Activated CD4-positive, alpha-beta T cell treated with anti-CD3 and anti-CD28 coated beads for 48 hours (primary cell): ENCODE data around the gene NOL6.
A peak's percentile ranks its signal among the peaks of the same experiment; 100 is the strongest.
"Not testable (repeated sequence)": the region's sequence is repeated elsewhere in the genome, so short reads cannot be mapped to it uniquely, and the experiment has no call there.

ENCODE experiments used
- DNase-seq: peaks from one replicate; pipeline ENCODE4 v3.0.0-alpha.2; 2020

NOL6 gene

DNA sequence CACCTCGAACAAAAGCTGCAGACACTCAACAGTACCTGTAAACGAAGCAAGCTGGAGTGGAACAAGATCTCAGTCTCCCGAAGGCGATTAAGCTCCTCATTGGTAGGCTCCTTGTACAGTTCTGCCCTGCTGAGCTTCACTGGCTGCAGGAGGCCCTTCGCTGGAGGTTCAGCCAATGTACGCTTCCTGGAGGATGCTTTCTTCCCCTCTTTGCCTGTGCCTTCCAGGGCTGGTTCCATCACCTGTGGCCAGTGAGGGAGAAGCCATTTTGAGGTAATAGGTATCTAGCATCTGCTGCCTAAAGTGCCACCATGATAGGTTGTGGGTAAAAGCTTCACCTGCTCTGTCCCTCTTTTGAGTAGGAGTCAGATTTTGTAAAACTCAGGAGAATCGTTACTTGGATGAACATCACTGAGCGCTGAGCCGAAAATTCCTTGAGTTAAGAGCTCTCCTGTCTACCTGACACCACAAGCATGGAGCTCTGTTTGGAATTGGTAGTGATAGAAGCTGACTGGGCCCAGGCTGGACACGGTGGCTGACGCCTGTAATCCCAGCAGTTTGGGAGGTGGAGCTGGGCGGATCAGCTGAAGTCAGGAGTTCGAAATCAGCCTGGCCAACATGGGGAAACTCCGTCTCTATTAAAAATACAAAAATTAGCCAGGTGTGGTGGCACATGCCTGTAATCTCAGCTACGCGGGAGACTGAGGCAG is 1.4 kb downstream of the NOL6 start:
- DNase-seq = no peak

DNA sequence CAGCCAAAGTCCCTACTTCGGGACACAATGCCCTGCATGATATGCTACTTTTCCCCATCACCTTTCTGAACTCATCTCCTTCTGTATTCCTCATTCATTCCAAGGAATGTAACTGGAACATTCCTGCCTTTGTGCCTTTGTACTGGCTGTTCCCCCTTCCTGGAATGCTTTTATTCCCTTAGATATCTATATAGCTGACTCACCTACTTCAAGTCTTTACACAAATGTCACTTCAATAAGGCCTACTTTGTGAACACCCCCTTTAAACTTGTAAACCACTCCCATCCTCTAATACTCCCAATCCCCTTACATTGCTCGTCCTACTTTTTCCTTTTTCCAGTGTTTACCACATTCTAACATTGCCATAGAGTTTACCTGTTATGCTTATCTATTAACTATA is 2.4 kb downstream of the NOL6 start:
- DNase-seq = no peak

DNA sequence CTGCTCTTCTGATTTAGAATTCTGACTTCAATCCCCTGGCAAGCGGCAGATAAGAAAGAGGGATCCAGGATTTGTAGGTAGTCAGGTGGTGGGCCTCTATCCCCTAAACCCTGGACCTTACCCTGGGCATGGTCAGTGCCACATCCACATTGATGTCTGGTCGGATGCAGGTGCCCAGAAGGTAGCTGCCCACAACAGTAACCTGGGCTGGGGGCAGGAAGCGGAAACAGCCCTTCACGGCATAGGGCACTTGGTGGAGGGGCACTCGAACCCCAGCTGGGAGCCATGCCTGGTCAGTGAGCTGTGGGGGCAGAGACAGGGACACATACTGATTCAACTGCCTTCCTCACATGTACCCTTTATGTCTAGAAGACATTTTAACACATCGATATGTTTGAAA is 3.8 kb downstream of the NOL6 start:
- DNase-seq = no peak

DNA sequence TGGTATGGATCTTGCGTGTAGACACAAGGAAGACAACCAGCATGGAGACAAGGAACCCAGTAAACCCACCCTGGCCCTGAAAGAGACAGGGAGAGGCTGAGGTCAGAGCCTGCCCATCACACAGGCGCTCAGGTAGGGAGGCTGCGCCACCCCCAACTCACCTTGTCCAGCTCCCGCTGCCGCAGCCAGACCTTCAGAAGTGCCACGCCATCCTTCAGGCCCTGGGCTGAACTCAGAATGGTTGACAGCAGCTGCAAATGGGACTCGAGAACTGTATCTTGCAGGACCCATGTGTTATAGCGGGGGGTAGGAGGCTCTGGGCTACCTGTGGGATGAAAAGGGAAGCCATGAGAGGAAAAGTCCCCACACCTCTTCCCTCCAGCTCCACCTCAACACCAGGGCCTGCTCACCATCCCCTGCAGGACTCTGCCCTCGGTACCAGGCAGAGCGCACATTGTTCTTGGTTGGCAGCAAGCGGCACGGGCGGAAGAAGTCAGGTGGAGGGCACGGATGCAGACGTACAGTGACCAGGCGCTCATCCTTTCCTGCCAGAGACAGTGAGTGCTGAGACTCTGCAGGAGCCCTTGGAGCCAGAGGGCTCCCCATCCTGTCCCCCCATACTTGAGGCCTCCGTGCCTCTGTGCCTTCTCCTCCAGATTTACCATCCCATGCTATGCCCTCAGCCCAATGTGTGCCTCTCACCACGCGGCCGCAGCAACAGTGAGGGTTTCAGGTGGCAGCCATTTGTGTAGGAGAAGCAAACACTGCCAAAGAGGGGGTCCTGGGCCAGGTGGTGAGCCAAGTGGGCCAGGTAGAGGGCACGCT is 4.7 kb downstream of the NOL6 start:
- peak; percentile 1 for DNase-seq

DNA sequence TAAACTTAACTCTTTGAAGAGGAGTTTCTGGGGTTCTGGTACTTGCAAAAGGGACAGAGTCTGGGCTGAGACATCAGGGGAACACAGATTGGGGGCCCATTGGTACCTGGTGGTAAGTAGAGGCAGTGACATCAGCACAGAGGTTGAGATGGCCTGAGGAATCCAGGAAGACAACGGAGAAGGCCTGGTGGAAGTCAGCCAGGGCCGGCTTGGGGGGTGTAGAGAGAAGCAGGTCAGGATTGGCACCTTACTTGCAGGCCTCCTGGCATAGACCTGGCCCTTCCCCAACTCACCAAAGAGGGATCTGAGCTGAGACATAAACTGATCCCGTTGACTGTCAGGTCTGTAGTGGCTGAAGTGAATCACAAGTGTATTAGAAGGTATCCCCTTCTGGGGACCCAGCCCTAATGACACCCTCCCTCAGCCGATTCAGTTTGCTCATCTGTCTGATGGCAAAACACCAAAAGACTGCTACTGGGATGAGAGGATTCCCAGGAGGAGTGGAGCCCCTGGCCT is 5.5 kb downstream of the NOL6 start:
- DNase-seq = no peak

DNA sequence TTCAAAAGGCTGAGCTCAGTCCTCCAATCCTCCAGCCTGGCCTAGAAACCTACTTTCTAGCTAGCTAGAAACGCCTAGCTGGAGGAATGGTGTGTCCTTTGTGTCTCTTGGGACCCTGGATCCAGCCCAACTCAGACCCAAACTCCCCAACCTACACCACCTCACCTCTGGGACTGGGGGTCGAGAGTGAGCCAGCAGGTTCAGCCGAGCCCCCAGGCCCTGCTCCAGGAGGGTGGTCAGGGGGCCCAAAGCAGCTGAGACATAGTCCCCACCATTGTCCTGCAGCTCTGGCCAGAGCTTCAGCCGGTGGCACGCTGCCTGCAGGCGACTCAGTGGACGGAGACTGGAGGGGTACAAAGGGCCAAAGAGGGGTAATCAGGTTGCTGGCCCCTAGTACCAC is 6.2 kb downstream of the NOL6 start:
- peak; percentile 1 for DNase-seq

DNA sequence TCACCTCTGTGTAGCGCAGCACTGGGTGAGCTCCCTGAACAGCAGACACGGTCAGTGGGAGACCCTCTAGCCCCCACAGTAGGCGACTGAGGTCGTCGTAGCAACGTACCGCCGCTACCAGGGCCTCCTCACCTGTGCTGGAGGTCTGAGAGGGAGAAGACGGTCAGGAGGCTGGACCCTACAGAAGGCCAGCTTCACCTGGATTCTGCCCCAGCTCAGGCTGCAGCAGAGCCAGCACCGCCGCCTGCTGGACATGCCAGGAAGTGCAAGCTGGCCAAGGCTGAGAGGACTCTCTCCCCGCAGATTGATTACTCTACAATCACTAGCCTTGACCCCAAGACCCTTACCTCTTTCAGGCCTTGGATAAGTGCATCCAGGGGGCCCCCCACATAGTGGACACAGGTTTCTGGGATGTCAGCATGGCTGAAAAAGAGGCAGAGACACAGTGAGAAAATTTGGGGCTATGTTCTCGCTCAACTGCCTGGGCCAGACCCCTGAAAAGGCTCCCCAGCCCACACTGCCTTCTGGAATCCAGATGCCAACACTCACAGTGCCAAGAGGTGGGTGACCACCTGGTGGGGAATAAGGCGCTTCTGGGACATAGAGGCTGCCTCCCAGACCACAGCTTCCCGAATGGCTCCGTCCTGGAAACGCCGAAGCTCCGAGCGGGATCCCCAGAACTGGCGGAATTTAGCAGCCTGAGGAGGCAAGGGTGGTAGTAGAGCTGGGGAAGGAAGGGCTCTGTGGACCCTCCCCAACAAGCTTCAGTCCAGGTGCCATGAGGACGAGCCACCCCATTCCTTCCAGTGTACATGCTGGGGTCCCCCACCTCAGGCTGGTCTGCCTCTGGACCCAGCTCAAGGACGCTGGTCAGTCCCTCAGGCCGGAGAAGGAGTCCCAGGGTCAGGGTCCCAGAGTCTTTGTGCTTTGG is 6.9 kb downstream of the NOL6 start:
- peak; percentile 81 for DNase-seq

DNA sequence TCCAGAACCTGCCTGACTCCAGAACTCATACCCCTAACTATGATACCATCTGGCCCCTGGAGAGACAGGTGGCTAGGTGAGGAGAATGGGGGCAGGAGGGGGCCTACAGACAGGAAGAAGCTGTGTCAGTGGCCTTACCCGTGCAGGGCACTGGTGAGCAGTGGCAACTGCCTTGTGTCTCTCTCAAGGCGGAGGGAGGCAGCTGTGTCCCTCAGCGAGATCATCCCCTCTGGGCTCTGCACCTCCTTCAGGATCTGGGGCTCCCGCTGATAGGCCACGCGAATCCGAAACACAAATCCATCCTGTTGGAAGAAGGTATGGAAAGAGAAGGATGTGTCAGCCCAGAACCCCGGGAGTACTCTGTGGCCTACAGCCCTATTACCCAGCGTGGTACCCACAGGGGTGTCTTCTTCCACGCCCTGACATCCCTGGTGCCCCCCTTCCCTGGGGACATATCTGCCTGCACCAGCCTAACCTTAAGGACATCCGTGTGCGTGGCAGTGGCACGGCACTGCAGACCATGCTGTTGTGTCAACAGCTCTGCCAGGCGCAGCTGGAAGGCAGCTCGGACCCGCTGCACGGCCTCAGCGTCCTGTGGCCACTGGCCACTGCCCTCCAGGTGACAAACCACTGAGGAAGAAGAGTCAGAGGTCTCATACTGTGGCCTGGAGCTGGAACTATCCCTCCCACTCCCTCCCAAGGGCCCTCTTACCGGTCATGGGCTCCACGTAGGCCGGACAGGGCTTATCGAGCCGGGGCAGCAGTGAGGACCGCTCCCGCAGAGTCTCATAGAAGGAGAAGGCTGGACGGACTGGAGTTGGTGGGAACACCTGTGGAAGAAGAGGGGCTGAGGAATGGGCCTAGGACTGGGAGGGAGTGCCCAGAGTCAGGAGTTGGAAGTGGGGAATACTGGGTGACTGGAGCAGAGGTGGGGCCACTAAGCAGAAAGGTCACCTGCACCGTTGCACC is 7.8 kb downstream of the NOL6 start:
- no peak for DNase-seq

DNA sequence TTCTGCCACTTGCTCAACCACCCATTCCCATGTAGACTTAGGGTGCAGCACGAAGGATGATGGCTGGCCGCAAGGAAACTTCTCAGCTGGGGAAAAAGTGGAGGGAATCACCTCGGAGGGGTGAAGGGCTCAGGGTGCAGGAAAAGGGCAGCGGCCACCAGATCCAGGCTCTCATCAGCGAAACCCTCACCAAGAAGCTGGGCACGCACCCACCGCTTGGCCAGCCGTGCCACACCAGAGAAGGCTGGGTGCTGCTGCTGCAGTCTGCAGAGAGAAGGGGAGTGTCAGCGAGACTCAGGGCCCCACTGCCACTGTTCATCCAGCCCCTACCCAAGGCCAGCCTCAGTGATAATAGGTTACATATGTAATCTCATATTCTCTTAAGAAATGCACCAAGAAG is 8.6 kb downstream of the NOL6 start:
- no peak for DNase-seq

DNA sequence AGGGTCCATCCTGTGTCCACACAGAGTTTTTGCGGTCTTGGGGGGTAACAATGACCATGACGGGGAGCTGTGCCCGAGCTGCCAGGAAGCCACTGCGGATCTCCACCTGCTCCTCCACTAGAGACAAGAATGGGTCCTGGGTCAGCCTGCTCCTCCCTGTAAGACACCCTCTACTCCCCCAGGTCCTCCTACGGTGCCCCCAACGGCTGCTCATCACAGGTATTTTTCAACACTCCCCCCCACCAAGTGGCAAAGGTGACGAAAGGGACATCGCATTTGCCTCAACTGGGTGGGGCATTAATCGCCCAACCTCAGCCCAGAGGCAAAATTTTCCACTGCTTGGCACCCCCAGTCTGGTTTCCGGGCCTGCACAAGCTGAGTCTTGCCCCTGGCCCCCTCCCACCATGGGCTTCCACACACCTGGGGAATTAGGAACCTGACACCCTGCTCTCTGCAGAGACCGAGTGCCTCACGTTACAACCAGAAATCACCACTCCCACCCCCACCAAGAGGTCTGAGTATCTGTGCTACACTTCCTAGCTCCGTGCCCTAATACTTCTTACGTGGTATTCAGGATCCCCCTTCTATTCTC is 9.6 kb downstream of the NOL6 start:
- no peak for DNase-seq

DNA sequence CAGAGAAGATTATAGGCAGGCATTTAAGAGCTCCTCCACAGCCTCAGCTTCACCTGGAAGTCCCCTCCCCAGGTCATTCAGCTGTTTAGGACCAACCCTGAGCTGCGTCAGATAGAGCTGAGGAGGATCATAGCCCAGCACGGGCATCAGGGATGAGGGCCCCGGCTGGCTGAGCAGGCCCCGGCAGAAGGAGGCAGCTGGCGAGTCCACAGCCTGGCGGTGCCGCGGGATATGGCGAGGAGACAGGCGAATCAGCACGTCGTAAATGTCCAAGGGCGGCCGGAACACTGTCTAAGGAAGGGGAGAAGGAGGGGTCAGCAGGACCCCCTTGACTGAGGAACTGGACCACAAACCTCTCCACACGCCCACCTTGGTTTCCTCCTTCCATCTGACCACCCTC is 10.6 kb downstream of the NOL6 start:
- DNase-seq = no peak

DNA sequence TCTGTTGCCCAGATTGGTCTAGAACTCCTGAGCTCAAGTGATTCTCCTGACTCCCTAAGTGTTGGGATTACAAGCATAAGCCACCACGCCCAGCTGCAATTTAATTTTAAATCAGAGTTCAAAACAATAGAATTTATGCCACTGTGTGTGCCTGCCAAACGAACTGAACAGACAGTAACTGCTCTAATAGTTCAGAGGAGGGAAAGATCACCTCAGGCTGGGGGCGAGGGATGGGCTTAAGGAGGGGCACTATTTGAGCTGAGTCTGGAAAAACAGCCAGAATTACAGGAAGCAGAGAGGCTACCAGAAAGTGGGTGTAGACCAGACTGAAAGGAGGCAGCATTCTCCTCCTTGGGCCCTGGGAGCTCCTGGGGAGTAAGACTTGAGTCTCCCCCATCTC is 12.2 kb downstream of the NOL6 start:
- no peak for DNase-seq

DNA sequence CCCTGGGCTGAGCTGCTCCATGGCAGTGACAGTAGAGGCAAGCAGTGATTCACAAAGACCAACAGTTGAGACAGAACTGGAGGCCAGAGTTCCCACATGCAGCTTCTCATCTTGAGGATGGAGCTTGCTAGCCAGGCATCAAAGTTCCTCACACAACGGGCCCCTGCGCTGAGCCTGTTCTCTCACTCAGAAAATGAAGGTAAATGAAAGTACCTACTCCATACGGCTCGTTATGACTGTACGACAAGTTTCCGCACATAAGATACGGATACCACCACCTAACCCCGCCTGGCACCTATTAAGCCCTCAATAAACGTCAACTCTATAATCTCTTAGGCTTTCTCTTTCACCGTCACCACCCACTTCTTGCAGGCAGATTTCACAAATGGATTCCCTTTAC is 12.9 kb downstream of the NOL6 start:
- DNase-seq = no peak

DNA sequence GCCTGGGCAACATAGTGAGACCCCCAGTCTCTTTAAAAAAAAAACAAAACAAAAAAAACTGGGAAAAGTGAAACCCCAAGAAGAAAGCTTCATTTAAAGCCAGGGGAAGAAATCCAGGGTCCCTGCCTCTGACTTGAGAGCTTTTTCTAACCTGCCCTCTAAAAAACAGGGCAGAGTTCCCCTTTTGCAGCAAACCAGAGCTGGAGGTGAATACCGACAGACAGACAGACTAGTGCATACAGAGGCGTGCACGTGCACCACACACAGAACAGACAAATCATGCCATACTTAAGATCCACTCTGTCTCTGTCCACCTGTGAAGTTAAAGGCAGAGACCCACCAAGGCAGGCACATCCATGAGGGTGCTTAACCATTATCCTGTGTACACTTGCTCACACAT is 14.6 kb downstream of the NOL6 start:
- DNase-seq = no peak

DNA sequence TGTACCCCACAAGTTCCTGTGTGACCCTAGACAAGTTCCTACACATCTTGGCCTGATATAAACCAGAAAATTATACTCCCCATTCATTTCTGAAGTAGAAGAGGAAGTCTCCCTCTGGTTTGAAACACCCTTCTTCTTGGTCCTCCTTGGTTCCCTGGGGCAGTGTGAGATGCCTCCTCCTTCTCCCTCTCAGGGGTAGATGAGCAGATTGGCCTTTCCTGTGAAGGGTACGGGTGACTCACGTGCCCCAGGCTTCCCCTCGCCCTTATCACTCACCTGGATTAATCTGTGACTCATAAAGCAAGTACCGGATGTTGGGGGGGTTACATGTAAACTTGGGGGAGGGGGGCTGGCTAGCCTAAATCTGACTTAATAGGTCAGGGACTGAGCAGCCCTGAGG is 15.3 kb downstream of the NOL6 start:
- DNase-seq = peak; percentile 73

DNA sequence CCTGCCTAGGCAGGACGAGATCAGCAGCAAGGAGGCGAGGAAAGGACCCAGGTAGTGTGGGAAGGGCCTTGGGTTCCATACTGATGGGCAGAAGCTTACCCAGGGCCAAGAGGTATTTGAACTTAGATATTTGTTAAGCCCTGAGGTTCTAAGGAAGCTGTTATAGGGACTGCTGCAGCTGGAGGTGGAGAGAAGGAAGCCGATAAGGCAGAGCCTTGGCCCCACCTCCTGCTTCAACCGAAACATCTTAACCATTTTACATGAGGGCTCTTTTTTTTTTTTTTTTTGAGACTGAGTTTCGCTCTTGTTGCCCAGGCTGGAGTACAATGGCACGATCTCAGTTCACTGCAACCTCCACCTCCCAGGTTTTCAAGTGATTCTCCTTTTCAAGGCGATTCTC is 17.8 kb downstream of the NOL6 start:
- peak; percentile 19 for DNase-seq

DNA sequence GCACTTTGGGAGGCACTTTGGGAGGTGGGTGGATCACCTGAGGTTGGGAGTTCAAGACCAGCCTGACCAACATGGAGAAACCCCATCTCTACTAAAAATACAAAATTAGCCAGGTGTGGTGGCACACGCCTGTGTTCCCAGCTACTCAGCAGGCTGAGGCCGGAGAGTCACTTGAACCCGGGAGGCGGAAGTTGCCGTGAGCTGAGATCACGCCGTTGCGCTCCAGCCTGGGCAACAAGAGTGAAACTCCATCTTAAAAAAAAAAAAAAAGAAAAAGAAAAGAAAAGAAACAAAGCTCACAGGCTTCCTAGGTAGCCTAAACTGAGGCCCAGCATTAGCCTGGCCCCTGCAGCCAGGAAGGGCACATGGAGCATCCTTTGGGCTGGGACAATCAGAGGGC is 18.3 kb downstream of the NOL6 start:
- not testable (repeated sequence) for DNase-seq

DNA sequence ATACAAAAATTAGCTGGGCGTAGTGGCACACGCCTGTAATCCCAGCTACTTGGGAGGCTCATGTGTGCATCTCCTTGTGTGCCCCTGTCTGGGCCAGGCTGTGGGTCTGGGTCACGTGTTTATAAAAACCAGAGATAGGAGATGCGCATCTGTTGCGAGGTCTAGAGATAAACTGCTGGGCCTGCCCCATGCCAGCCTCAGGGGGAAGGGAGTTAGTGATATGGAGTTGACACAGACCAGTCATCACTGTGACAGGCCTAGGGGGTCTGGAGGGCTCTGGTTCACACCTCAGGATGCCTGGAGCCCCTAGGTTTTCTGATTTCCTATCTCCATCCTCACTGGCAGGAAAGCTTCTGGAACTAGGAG is 19.1 kb downstream of the NOL6 start:
- DNase-seq = not testable (repeated sequence)

DNA sequence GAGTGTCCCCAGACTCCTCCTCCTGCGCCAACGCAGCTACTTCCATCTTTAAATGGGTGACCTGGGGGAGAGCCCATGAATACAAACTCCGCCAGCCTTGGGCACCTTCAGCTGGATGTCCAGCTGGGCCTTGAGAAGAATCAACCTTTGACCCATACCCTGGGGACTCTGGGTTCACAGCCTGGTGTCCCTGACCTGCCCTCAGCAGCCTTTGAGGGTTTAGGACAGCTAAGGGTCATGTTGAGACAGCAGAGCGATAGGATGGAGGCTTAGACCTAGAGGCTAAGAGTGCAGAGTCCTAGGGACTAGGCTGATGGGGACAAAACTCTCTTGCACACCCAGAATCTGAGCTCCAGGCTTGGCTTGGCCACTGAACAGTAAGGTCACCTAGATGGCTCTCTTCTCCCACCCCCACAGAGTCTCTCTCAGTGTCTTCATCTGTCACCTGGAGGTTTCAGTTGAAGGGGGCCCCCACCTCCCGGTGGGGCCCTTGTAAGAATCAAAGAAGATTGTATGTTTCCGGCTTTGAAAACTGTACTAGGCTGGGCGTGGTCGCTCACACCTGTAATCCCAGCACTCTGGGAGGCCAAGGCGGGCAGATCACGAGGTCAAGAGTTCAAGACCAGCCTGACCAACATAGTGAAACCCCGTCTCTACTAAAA is 19.6 kb downstream of the NOL6 start:
- peak; percentile 14 for DNase-seq

DNA sequence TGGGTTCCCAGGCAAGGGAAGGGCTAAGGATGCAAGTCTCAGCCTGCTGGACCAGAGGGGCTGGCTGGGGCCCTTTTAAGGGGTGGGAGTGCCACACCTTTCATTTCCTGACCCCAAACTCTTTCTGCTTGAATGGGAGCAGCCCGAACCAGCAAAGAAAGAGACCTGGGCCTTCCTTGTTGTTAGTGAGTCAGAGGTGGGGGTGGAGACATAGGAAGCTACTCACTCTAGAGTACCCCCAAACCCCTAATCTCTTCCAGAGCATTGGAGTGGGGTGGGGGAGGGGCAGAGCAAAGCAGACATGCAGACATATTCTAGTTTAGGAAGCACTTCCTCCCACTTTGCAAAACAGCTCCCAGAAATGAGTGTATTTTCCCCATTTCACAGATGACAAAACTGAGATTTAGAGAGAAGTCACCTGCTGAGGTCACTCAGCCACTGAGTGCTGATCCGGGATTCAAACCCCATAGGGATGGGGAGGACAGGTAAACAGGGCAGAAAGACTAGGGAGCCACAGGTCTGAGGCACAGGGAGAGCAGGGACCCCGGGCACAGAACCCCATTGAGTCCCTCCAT is 20.4 kb downstream of the NOL6 start:
- peak; percentile 28 for DNase-seq

DNA sequence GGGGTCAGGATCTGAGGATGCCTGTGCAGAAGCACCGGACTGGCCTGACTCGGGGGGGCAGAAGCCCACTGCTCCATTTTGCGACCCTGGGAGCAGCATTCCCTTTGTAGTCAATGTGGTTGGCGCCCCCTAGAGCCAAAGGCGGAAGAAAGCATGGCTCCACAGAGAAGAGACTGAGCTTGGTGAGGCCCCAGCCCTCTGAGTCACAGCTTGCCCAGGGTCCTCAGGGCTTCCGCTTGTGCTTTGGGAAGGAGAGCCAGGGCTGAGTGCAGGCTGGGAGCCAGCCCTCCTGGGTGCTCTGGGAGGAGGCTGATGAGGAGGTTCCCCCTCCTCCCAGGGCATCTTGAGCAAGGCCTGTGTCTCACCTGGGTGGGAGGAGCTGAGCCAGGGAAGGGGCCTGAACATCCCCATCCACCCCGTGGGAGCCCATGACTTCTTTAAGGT is 20.9 kb downstream of the NOL6 start:
- peak; percentile 72 for DNase-seq
